GM21528 (cell line): ENCODE results near the gene MAPK8IP1.

Experiments used
- ATAC-seq: cut with Tn5 transposase; IDR thresholded peaks from one replicate; pipeline ENCODE4 v1.9.1; 2021; ENCODE audit warnings: mild to moderate bottlenecking, moderate library complexity; ENCODE audit not compliant: unreplicated experiment, low FRiP score

Gene MAPK8IP1

GRCh38 chr11:45936511-45937054, 51.1 kb downstream of the MAPK8IP1 start:
- ATAC-seq: no peak

- no peak for ATAC-seq
Observed at GRCh38 chr11:45937916-45938315, 52.5 kb downstream of the MAPK8IP1 start.

- ATAC-seq: no peak
Observed at GRCh38 chr11:45939836-45940235, 54.4 kb downstream of the MAPK8IP1 start.

- no peak for ATAC-seq
Observed at GRCh38 chr11:45941285-45941684, 55.8 kb downstream of the MAPK8IP1 start.

- no peak for ATAC-seq
Observed at GRCh38 chr11:45942381-45942780, 56.9 kb downstream of the MAPK8IP1 start.

- no peak for ATAC-seq
Observed at GRCh38 chr11:45945397-45945999, 60.0 kb downstream of the MAPK8IP1 start.

GRCh38 chr11:45947885-45948284, 62.4 kb downstream of the MAPK8IP1 start:
- ATAC-seq: no peak

- no peak for ATAC-seq
Observed at GRCh38 chr11:45948356-45948755, 62.9 kb downstream of the MAPK8IP1 start.

GRCh38 chr11:45949992-45950407, 64.5 kb downstream of the MAPK8IP1 start:
- no peak for ATAC-seq
